Right cardiac atrium (tissue), 5 donors: ENCODE data around the gene LDHA. TPM values are rescaled to one million over a fixed set of nuclear protein-coding genes. Genes with fewer than 3 reads are reported as not detected.
"Not testable (repeated sequence)": the region's sequence is repeated elsewhere in the genome, so short reads cannot be mapped to it uniquely, and the experiment has no call there.

Source experiments
- ATAC-seq, 2 donors: fragments of 200-7000 bp; cut with Tn5 transposase; one replicate each; pipeline versions ENCODE4 v1.8.0 to v1.9.1; 2020; ENCODE audit warnings: moderate library complexity in 2 of 2, mild to moderate bottlenecking in 1 of 2
- DNase-seq, 3 donors: peaks; one replicate each; pipeline ENCODE4 v3.0.0-alpha.2; 2020
- H3K27ac ChIP-seq: one replicate; pipeline ENCODE4 v1.5.1; 2013; ENCODE audit warnings: mild to moderate bottlenecking, low read length, control low read depth, moderate library complexity
- H3K27me3 ChIP-seq: one replicate; pipeline ENCODE4 v1.6.1; 2013; ENCODE audit not compliant: control insufficient read depth, insufficient read depth
- H3K4me1 ChIP-seq: one replicate; pipeline ENCODE4 v1.6.1; 2013; ENCODE audit warnings: low read length; ENCODE audit not compliant: control insufficient read depth, insufficient read depth
- H3K4me3 ChIP-seq: one replicate; pipeline ENCODE4 v1.5.1; 2013; ENCODE audit warnings: low read length, control low read depth
- H3K9me3 ChIP-seq: one replicate; pipeline ENCODE4 v1.6.1; 2013; ENCODE audit warnings: low read length; ENCODE audit not compliant: control insufficient read depth
- WGBS: extraction: QIAGEN DNeasy Blood & Tissue Kit; methylation state at CpG from one replicate; pipeline ENCODE4 v1.1.7; 2013; 5-methylcytosine and 5-hydroxymethylcytosine counted together
- intact Hi-C, 4 donors: fragments of 100-400 bp; cut with DNase I; formaldehyde crosslinking; loops; one replicate each; pipeline versions ENCODE4 v1.11.0 to v1.14.0; 2022 to 2023
- polyA plus RNA-seq: library from polyadenylated mRNA; stranded (reverse); fragments of 200-250 nt; gene quantifications from one replicate; pipeline ENCODE4 v1.2.3, GENCODE V29; 2013
- total RNA-seq, 4 donors: library from RNA; stranded (reverse); fragmentation: NEBNext Ultra II Directional; extraction: Animal tissue kit (Norgen Biotek cat#: 25700); gene quantifications; one replicate each; pipeline ENCODE4 v1.2.1, GENCODE V29; 2021
- donor health status: healthy with polysubstance abuse.
- donor health status: DM: no; HTN: yes; CAD: no.
- donor health status: DM: no; HTN: no; CAD: no.
- donor health status: DM: no; HTN: yes; CAD: no; lungs with severe emphysema.
- donor health status: DM: yes; HTN: yes; CAD: no.

Gene LDHA
- total and polyA plus RNA-seq, 5 donors = 224 to 399 (median 329) TPM

DNA sequence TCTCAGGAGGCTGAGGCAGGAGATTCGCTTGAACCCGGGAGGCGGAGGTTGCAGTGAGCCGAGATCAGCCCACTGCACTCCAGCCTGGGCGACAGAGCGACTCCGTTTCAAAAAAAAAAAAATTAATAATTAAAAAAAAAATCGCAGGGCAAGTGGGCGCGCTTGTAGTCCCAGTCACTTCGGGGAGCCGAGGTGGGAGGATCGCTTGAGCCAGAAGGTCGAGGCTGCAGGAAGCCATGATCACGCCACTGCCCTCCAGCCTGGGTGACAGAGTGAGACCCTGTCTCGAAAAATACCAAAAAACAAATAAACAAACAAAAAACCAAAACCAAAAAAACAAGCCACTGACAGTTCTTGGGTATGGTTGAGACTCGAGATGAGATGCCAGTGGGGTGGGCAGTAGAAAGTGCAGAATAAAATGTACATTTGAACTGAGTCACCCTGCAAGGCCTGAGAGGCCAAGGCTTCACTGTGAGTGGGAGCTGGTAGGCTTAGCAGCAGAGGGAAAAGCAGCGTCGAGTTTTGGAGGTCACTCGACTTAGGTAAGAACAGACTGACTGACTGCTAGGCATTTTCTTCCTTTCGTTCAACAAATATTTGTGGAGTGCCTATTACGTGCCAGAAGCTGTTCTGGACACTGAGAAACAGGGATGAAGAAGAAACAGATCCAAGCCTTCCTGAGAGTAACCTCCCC lies 635 bp upstream of the LDHA start:
- ATAC-seq (peak in 1 of 2 donors; percentile 0), DNase-seq (peak in 1 of 3 donors; percentile 53)
- Histone ChIP-seq H3K27ac (peak overlapping the region; percentile 89), H3K4me1 (no peaks in the 10 kb centered on the region), H3K9me3 (no peaks in the 10 kb centered on the region), H3K27me3 (no peaks in the 10 kb centered on the region), H3K4me3 (peak overlapping the region; percentile 89)
- intact Hi-C loops = loop anchor here in 1 of 4 donors (10.0 kb wide), 1 partner anchor 131 kb away; the partner anchor contains the start of gene TSG101
- WGBS = 76% methylated on average over 22 of the region's 22 CpGs

GRCh38 chr11:18394928-18395734 lies 768 bp downstream of the LDHA start:
- no peak for DNase-seq
- H3K27ac ChIP-seq = peak overlapping the region; percentile 94
- under 1% methylated on average over 36 of the region's 36 CpGs for WGBS
- H3K27me3 ChIP-seq = no peaks in the 10 kb centered on the region
- no peaks in the 10 kb centered on the region for H3K9me3 ChIP-seq
- intact Hi-C loops = loop anchor here in 2 of 4 donors (5.0 to 10.0 kb wide), 2 partner anchors 73 to 130 kb away; partner anchors contain the start of genes GTF2H1 (in 1 of the 2), HPS5 (in 1 of the 2) and TSG101 (in 1 of the 2)
- no peaks in the 10 kb centered on the region for H3K4me1 ChIP-seq
- ATAC-seq = peak; percentile 0
- H3K4me3 ChIP-seq = peak overlapping the region; percentile 89

DNA sequence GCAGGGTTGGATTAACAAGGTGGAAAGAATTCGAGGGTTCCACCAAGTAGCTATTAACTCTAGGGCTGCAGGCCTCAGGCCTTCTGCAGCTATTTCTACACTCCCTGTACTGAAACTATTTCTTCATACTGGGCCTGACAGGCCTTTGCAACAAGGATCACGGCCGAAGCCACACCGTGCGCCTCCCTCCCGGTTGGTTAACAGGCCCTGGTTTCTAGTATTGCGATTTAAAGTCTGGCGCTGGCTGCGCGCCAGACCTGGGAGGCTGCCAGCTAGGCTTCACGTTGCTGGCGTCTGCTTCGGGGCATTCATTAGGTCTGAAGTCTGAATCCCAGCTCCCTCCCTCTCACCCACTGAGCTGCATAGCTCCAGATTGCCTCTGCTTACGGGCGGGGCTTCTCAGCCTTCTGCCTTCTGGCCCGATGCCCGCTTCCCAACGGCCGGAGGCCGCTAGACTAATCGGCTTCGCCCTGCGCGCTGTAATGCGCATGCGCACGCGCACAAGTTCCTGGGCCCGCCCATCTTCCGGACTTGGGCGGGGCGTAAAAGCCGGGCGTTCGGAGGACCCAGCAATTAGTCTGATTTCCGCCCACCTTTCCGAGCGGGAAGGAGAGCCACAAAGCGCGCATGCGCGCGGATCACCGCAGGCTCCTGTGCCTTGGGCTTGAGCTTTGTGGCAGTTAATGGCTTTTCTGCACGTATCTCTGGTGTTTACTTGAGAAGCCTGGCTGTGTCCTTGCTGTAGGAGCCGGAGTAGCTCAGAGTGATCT lies 1.6 kb downstream of the LDHA start:
- under 1% methylated on average over 46 of the region's 46 CpGs for WGBS
- peak overlapping the region; percentile 89 for H3K4me3 ChIP-seq
- ATAC-seq (peak; percentile 92 to 96), DNase-seq (peak; percentile 99 to 100 (median 99))
- no peaks in the 10 kb centered on the region for H3K9me3 ChIP-seq
- peak overlapping the region; percentile 94 for H3K27ac ChIP-seq
- H3K4me1 ChIP-seq = no peaks in the 10 kb centered on the region
- no peaks in the 10 kb centered on the region for H3K27me3 ChIP-seq
- intact Hi-C loops = loop anchor here in 2 of 4 donors (5.0 to 10.0 kb wide), 2 partner anchors 74 to 129 kb away; partner anchors contain the start of genes GTF2H1 (in 1 of the 2), HPS5 (in 1 of the 2) and TSG101 (in 1 of the 2)

DNA sequence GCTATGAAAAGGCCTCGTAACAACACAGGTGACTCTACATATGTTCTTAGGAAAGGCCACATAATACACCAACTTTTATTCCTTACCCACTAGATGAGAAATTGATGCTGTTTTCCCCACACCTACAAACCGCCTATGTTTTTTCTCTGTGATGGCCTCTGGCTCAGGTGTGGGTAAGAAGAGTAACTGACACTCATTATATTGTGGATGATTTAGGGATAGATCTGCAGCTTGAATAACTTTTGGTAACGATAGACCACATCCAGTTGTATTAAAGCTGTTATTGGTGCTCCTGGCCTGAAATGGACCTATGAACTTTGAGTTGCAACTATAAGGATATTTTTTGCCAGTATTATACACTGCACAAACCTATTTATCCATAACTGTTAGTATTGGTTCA lies 3.6 kb downstream of the LDHA start:
- ATAC-seq = no peak
- intact Hi-C loops = loop anchor here in 2 of 4 donors (5.0 to 10.0 kb wide), 2 partner anchors 76 to 127 kb away; partner anchors contain the start of genes GTF2H1 (in 1 of the 2), HPS5 (in 1 of the 2) and TSG101 (in 1 of the 2)
- no peaks in the 10 kb centered on the region for H3K9me3 ChIP-seq

DNA sequence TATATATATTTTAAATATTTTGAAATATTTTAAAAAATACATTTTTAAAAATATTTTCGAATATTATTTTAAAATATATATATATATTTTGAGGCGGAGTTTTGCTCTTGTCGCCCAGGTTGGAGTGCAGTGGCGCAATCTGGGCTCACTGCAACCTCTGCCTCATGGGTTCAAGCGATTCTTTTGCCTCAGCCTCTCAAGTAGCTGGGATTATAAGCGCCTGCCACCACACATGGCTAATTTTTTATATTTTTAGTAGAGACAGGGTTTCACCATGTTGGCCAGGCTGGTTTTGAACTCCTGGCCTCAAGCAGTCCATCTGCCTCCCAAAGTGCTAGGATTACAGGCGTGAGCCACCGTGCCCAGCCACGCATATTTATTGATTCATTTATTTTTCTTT lies 6.7 kb downstream of the LDHA start:
- 95% methylated on average over 9 of the region's 9 CpGs for WGBS
- H3K27me3 ChIP-seq, H3K9me3 ChIP-seq, DNase-seq, intact Hi-C loops, H3K4me1 ChIP-seq, H3K27ac ChIP-seq, ATAC-seq, H3K4me3 ChIP-seq: not testable (repeated sequence)

More for the DNA sequence above, 3.6 kb downstream of the LDHA start:
- Histone ChIP-seq H3K27ac (no peak overlapping the region), H3K4me3 (no peak overlapping the region), H3K4me1 (no peaks in the 10 kb centered on the region), H3K27me3 (no peaks in the 10 kb centered on the region)
- DNase-seq = no peak
- WGBS = 95% methylated on average over 3 of the region's 3 CpGs

GRCh38 chr11:18404062-18404461 lies 9.7 kb downstream of the LDHA start:
- no peak overlapping the region for H3K4me3 ChIP-seq
- no peak for ATAC-seq
- H3K27ac ChIP-seq = no peak overlapping the region
- no peak for DNase-seq
- 98% methylated on average over 4 of the region's 4 CpGs for WGBS
- H3K9me3 ChIP-seq = no peaks in the 10 kb centered on the region
- H3K4me1 ChIP-seq = no peaks in the 10 kb centered on the region
- intact Hi-C loops = no loop called here
- no peaks in the 10 kb centered on the region for H3K27me3 ChIP-seq

DNA sequence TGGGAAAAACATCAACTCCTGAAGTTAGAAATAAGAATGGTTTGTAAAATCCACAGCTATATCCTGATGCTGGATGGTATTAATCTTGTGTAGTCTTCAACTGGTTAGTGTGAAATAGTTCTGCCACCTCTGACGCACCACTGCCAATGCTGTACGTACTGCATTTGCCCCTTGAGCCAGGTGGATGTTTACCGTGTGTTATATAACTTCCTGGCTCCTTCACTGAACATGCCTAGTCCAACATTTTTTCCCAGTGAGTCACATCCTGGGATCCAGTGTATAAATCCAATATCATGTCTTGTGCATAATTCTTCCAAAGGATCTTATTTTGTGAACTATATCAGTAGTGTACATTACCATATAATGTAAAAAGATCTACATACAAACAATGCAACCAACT lies 13.0 kb downstream of the LDHA start:
- intact Hi-C loops = not testable (repeated sequence)
- 64% methylated on average over 3 of the region's 3 CpGs for WGBS

DNA sequence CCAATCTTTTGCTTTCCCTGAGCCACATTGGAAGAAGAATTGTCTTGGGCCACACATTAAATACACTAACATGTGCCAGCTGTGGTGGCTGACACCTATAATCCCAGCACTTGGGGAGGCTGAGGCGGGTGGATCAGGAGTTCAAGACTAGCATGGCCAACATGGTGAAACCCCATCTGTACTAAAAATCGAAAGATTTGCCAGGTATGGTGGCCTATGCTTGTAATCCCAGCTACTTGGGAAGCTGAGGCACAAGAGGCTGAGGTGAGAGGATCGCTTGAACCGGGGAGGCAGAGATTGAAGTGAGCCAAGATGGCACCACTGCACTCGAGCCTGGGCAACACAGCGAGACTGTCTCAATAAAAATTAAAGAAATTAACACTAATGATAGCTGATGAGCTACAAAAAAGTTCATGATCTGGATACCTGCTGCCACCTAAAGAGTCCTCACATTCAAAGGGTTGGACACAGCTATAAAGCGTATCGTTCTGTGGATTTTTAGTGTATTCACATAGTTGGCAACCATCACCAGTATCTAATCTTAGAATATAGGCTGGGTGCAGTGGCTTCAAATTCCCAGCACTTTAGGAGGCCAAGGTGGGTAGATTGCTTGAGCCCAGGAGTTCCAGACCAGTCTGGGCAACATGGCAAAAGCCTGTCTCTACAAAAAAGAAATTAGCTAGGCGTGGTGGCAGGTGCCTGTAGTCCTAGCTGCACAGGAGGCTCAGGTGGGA lies 14.4 kb downstream of the LDHA start:
- Histone ChIP-seq H3K4me3 (no peak overlapping the region), H3K4me1 (no peaks in the 10 kb centered on the region), H3K27me3 (no peaks in the 10 kb centered on the region), H3K27ac (no peak overlapping the region), H3K9me3 (no peaks in the 10 kb centered on the region)
- DNase-seq (no peak), ATAC-seq (no peak)
- WGBS = 95% methylated on average over 9 of the region's 9 CpGs
- intact Hi-C loops = no loop called here

More for the DNA sequence above, 13.0 kb downstream of the LDHA start:
- not testable (repeated sequence) for DNase-seq, ATAC-seq, H3K27me3 ChIP-seq, H3K27ac ChIP-seq, H3K4me1 ChIP-seq, H3K9me3 ChIP-seq, H3K4me3 ChIP-seq

DNA sequence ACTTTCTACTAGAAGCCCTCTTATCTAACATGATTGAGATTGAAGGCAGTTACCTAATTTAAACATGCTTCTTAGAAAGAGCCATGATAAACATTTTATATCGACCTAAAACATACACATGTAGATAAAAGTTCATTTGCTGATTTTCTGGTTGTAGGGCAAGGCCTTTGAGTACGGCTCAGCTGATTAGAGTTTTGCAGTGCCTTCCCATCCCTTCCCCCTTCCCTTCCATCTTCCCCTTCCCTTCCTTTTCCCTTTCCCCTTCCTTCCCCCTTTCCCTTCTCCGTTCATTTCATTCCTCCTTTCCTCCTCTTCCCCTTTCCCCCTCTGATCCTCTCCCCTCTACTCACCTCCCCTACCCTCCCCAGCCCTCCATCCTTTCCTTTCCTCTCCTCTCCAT lies 22.1 kb downstream of the LDHA start:
- Histone ChIP-seq H3K4me1 (no peaks in the 10 kb centered on the region), H3K4me3 (no peak overlapping the region), H3K9me3 (no peaks in the 10 kb centered on the region), H3K27ac (no peak overlapping the region), H3K27me3 (no peaks in the 10 kb centered on the region)
- ATAC-seq (no peak), DNase-seq (no peak)
- intact Hi-C loops = no loop called here
- WGBS = 76% methylated on average over 3 of the region's 3 CpGs

DNA sequence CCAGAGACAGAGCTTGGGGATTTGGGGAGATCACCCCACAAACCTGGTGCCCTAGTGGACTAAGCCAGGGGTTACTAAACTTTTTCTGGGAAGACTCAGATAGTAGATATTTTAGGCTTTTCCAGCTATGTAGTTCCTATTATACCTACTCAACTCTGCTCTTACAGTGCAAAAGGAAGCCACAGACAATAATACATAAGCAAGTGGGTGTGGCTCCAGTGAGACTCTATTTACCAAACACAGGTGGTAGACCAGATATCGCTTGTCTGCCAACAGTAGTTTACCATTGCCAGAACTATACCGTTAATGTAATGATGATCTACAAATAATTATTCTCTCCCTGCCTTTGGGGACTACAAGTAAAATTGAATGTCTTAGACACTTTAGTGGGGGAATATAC lies 24.7 kb downstream of the LDHA start:
- intact Hi-C loops = no loop called here
- Histone ChIP-seq H3K9me3 (no peaks in the 10 kb centered on the region), H3K27ac (no peak overlapping the region), H3K4me1 (no peaks in the 10 kb centered on the region), H3K27me3 (no peaks in the 10 kb centered on the region), H3K4me3 (no peak overlapping the region)
- ATAC-seq = no peak
- 88% methylated on average over 2 of the region's 2 CpGs for WGBS
- DNase-seq = no peak
